Limb (tissue), 2 donors: ENCODE measurements around the gene MEGF10.
A peak's percentile ranks its signal among the peaks of the same experiment; 100 is the strongest.
"Not testable (repeated sequence)": the region's sequence is repeated elsewhere in the genome, so short reads cannot be mapped to it uniquely, and the experiment has no call there.

Source experiments
- DNase-seq, 2 donors: peaks; one replicate each; pipeline ENCODE4 v3.0.0-alpha.2; 2016; ENCODE audit errors: extremely low spot score in 2 of 2

The MEGF10 gene

GRCh38 chr5:127297348-127298035 is 6.9 kb downstream of the MEGF10 start:
- no peak for DNase-seq

DNA sequence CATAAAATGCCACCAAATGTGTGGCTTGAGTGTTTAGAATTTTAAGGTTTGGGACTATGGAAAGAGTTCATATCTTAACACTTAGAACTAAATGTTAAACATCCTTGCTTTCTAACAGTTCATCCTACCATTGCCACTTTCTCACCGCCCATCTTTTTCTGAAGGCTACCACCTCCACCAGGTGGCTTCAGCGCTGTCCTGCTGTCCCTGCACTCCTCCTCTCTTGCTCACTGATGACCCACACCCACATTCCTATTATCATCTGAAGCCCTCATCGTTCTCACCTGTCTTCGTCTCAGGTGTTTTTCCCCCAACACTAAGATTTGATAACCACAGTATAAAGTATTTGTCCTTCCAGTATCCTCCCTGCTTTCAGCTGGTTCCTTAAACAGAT is 7.4 kb downstream of the MEGF10 start:
- no peak for DNase-seq

DNA sequence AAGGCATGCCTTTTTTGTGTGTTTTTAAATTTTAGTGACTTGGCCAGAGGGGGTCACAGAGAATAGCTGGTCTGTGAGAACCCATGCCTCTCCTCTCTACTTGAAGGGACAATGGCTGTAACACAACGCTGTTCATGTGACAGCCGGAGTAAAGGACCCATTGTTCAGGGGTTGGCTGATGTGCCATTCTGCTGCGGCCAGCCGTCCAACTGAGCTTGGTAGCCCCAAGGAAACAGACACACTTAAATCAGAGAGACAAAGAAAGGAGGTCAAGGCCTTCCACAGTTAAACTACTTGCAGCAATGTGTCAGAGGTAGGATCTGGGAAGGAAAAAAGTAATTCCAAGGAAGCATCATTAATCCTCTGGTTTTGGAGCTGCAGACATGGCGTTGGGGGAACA is 8.1 kb downstream of the MEGF10 start:
- DNase-seq: no peak

- DNase-seq: no peak
Observed at GRCh38 chr5:127299678-127300077, 9.1 kb downstream of the MEGF10 start.

GRCh38 chr5:127302509-127302908 is 11.9 kb downstream of the MEGF10 start:
- DNase-seq: no peak

DNA sequence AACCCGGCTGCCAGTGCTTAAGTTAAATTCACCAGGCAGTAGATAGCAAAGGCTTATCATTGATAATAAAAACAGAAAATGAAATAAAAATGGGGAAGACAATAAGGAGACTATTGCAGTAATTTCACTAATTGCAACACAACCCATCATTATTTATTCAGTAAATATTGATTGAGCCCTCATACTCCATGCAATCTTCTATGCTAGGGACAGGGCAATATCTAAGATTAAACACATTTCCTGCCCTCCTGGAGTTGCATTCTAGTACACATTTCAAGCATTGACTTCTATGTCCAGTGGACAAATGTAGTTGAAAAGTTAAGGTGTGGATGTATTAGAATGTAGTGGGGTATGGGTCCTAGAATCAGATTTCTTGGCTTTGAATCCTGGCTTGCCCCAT is 12.8 kb downstream of the MEGF10 start:
- DNase-seq: no peak

DNA sequence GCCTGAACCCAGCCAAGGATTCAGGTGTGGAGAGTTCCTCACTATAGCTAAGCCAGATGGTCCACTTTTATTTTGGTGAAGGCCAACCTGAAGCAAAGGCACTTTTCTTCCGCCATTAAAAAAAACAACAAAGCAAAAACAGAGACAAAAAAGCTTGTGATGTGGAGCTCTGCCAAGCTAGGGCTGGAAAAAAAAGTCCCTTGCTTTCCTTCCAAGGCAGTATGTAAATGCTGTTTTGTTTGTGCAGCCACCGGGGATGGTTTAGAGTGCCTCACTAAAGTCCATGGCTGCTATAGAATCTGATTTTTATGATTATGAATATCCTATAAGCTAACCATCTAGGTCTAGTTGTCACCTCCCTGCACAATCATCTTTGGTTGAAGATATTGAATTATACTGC is 14.9 kb downstream of the MEGF10 start:
- DNase-seq: no peak

- DNase-seq: no peak
Observed at GRCh38 chr5:127306036-127306435, 15.4 kb downstream of the MEGF10 start.

DNA sequence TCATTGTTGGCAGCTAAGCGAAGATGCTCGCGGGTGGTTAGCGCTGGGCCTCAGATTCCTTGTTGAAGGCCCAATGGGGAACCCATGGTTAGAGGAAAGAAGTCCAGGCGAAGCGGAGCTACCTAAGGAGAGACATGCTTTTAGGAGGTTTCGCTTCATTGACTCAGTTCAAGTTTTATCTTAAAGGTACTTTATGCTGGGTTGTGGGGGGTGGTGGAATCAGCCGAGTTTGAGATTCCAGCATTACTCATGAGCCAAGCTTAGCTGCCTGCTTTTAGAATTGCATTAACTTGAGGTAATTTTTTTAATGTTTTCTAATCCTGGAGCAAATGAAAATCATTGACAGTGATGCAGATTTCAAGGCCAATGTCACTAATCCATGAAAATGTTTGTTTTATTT is 16.1 kb downstream of the MEGF10 start:
- DNase-seq: no peak

GRCh38 chr5:127307868-127308267 is 17.3 kb downstream of the MEGF10 start:
- no peak for DNase-seq

GRCh38 chr5:127308325-127308724 is 17.7 kb downstream of the MEGF10 start:
- not testable (repeated sequence) for DNase-seq

DNA sequence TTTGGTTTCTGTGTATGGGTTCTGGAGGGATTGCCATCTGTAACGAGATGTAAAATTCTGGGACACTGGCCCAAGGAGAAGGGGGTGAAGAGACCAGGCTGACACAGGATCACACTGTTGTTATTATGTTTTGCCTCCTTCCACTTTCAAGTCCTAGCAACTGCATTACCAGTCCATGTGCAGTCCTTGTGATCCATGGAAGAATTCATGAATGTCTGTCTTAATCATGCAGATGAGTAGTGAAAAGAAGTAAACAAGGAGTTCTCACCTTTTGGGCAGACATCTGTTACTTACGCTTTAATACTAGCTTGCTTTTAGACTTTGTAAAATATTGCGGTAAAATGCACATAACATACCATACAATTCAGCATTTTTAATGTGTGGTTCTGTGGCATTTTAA is 18.3 kb downstream of the MEGF10 start:
- DNase-seq: no peak

GRCh38 chr5:127311349-127311748 is 20.8 kb downstream of the MEGF10 start:
- peak in 1 of 2 donors; percentile 32 for DNase-seq

GRCh38 chr5:127311781-127312525 is 21.4 kb downstream of the MEGF10 start:
- DNase-seq: peak in 1 of 2 donors; percentile 36

- no peak for DNase-seq
Observed at GRCh38 chr5:127313379-127313778, 22.8 kb downstream of the MEGF10 start.

- DNase-seq: peak in 1 of 2 donors; percentile 42
Observed at GRCh38 chr5:127313847-127314473, 23.4 kb downstream of the MEGF10 start.

DNA sequence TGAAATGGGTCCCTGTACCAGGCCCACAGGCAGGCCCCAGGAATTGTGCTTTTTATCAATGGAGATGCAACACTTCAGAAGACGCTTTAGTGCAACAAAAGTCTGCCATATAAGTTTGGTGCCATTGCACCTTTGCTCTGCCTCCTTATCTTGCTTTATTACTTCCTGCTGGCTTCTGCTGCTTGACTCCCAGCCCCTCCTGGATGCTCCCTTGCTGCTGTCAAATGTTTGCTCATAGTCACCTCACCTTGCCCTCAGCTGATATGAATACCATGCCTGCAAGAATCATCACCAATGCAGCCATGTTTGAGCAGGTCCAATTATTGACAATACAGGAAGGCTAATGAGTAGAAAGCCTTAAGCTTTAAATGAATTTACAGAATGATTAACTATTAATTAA is 25.4 kb downstream of the MEGF10 start:
- no peak for DNase-seq

DNA sequence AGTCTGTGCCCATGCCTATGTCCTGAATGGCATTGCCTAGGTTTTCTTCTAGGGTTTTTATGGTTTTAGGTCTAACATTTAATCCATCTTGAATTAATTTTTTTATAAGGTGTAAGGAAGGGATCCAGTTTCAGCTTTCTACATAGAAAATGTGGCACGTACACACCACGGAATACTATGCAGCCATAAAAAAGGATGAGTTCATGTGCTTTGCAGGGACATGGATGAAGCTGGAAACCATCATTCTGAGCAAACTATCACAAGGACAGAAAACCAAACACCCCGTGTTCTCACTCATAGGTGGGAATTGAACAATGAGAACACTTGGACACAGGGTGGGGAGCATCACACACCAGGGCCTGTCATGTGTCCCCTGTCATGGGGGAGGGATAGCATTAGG is 26.8 kb downstream of the MEGF10 start:
- not testable (repeated sequence) for DNase-seq

- no peak for DNase-seq
Observed at GRCh38 chr5:127320032-127320965, 29.7 kb downstream of the MEGF10 start.

DNA sequence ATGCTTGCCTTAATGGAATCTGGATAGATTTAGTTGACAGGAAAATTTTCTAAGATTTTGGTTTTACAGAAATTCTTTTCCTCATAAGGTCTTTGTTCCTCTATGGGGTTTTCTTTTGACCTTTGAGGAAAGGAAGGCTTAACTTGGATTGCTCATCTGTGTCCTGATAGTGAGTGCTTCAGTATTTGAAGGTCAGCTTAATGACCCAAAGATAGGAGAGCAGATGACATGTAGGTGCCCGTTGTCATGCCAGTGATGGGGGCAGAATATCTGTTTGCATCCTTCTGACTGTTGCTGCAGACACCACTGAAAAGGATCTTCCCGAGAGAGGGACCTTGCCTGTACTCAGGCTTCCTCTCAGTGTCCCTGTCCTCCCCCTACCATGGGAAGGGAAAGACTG is 30.9 kb downstream of the MEGF10 start:
- DNase-seq: no peak

DNA sequence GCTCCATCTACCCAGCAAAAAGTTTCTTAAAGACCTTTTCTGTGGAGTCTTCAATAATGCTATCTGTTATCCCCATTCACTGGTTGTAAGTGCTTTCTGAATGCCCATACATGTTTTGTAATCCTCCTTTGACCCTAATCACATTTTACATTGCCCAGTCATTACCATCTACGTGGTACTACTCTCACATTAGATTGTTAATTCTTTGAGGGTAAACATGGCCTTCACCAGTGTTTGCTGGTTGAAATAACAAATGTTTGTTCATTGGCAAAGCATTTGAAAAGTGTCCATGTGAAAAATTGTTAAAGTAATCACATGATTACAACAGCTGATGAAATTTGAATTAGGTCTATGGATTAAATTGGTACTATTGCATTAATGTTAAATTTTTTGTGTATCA is 31.8 kb downstream of the MEGF10 start:
- DNase-seq: no peak

DNA sequence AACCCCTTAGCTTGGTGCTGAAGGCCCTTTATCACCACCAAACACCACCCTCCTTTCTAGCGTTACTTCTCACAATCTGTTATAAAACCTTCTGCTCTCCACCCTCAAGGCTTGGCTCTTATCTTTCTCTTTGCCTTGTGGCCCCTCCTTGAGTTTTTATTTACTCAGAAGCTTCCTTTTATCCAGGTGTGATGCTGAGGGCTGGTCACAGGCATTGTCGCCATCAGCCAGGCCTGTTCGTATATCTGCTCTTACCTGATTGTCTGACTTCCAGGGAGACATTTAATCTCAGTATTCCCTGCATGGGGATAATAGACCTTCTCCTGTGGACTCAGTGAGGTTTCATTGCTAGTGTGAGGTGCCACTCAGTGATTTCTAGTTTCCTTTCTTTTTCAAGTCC is 34.2 kb downstream of the MEGF10 start:
- no peak for DNase-seq
